ENCODE results near the gene CYP26B1.
A peak's percentile ranks its signal among the peaks of the same experiment; 100 is the strongest.

Gene CYP26B1

DNA sequence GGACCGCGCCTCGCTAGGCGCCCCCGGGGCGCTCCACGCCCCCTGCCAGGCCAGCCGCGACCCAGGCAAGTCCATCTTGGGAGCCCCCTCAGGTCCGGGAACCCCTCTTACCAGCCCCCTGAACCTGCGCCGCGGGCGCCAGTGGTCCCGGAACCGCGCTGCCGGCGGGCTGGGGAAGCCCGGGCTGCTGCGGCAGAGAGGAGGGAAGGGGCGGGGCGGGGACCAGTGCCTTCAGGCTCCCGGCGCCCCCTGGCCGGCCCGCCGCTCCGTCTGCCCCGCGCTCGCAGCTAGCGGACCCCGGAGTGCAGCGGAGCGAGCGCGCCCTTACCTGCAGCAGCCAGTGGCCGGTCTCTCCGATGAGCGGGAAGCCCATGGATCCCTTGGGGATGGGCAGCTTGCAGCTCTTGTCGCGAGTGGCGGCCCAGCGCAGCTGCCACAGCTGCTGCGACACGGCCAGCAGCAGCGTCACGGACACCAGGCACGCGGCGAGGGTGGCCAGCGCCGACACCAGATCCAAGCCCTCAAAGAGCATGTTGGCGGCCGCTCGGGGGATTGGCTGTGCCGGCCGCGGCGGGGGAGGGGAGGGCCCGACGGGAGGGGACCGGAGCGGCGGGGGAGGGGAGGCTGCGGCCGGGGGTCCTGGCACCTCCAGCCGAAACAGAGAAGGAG, at the start of gene CYP26B1:
Gene CYP26B1, minus strand, starts transcription at position 560 of the 669 bp plus-strand sequence. Its CDS starts 28 bp downstream, at position 532.
- Histone ChIP-seq H3K4me1 (ENCODE audit: control insufficient read depth in 1 of 2, insufficient read depth in 2 of 2, low read length in 2 of 2) (peaks cover 43 to 60% of the 10 kb centered on the region in 2 donors), H3K9ac (ENCODE audit: low read depth in 1 of 2, low read length in 2 of 2) (no peak within 1 kb of the TSS)

DNA sequence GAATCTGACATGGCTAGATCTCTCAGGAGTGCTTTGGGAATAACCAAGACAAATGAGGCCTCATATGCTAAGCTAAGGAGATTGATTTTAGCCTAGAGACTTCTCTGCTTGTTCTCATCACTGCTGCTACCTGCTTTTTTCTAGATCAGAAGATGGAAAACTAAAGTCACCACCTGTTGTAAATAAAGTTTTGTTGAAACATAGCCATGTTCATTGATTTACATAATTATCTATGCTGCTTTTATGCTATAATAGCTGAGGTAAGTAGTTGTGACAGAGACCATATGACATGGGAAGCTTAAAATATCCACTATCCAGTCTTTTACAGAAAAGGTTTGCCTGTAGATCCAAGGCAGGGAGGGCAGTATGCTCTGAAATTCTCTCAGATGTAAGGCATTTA, 46.1 kb upstream of the CYP26B1 start:
- peaks cover 0 to 5% of the 10 kb centered on the region in 2 donors for H3K4me1 ChIP-seq (ENCODE audit: control insufficient read depth in 1 of 2, insufficient read depth in 2 of 2, low read length in 2 of 2)
- H3K9ac ChIP-seq (ENCODE audit: low read depth in 1 of 2, low read length in 2 of 2) = no peak overlapping the region
- H3K36me3 ChIP-seq (ENCODE audit: control insufficient read depth in 1 of 2, insufficient read depth in 2 of 2, low read length in 2 of 2) = no peaks in the 10 kb centered on the region
- no peaks in the 10 kb centered on the region for H3K27me3 ChIP-seq (ENCODE audit: control insufficient read depth in 1 of 2, insufficient read depth in 2 of 2, low read length in 2 of 2)
- H3K27ac ChIP-seq (ENCODE audit: low read depth, low read length) = no peak overlapping the region
- no peaks in the 10 kb centered on the region for H3K9me3 ChIP-seq (ENCODE audit: control insufficient read depth in 1 of 2, low read length in 2 of 2)
- no peak overlapping the region for H3K4me3 ChIP-seq (ENCODE audit: low read depth in 1 of 2, low read length in 2 of 2)

More for the DNA sequence above, at the start of gene CYP26B1:
- Histone ChIP-seq H3K27me3 (ENCODE audit: control insufficient read depth in 1 of 2, insufficient read depth in 2 of 2, low read length in 2 of 2) (peaks cover 39 to 43% of the 10 kb centered on the region in 2 donors), H3K36me3 (ENCODE audit: control insufficient read depth in 1 of 2, insufficient read depth in 2 of 2, low read length in 2 of 2) (no peaks in the 10 kb centered on the region), H3K9me3 (ENCODE audit: control insufficient read depth in 1 of 2, low read length in 2 of 2) (no peaks in the 10 kb centered on the region), H3K27ac (ENCODE audit: low read depth, low read length) (no peak within 1 kb of the TSS), H3K4me3 (ENCODE audit: low read depth in 1 of 2, low read length in 2 of 2) (peak within 1 kb of the TSS; percentile 54 to 65)

GRCh38 chr2:72191441-72191840, 43.8 kb upstream of the CYP26B1 start:
- Histone ChIP-seq H3K27me3 (ENCODE audit: control insufficient read depth in 1 of 2, insufficient read depth in 2 of 2, low read length in 2 of 2) (no peaks in the 10 kb centered on the region), H3K9me3 (ENCODE audit: control insufficient read depth in 1 of 2, low read length in 2 of 2) (peaks cover 0 to 8% of the 10 kb centered on the region in 2 donors), H3K4me1 (ENCODE audit: control insufficient read depth in 1 of 2, insufficient read depth in 2 of 2, low read length in 2 of 2) (no peaks in the 10 kb centered on the region), H3K9ac (ENCODE audit: low read depth in 1 of 2, low read length in 2 of 2) (no peak overlapping the region), H3K36me3 (ENCODE audit: control insufficient read depth in 1 of 2, insufficient read depth in 2 of 2, low read length in 2 of 2) (no peaks in the 10 kb centered on the region), H3K4me3 (ENCODE audit: low read depth in 1 of 2, low read length in 2 of 2) (no peak overlapping the region), H3K27ac (ENCODE audit: low read depth, low read length) (no peak overlapping the region)

DNA sequence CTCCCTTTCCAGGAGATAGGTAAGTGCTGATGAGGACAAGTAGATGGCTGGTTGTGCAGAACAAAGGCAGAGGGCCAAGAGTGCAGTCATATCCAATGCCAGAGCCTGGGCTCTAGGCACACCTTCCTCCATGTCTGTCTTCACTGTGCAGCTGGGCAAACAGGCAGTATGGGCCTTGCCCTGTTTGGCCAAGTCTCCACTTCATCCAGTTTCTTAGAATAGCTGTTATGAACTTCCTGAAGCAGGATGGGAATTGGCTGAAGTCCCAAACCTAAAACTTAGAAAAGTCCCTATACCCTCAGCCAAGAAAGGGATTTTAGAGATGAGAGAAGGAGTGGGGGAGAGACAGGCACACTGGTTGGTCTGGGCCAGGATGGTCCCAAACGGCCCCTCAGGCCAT, 37.5 kb upstream of the CYP26B1 start:
- H3K27me3 ChIP-seq (ENCODE audit: control insufficient read depth in 1 of 2, insufficient read depth in 2 of 2, low read length in 2 of 2) = no peaks in the 10 kb centered on the region
- H3K9ac ChIP-seq (ENCODE audit: low read depth in 1 of 2, low read length in 2 of 2) = no peak overlapping the region

DNA sequence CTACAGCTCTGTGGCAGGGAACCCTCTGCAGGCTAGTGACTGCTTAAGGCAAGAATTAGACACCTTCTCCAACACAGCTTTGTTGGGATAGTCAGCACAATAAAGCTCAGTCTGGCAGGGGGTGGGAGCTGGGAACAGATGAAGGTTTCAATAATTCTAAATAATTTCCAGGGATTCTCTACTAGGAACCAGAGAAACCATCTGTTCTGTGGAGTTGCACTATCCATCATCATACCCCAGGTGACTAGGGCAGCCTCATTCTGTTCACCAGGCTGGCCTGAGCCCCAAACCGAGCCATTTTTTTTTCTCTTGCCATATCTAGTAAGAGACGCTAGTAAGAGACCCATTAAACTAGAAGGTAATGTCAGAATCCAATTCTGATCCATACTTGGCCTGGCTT, 35.8 kb upstream of the CYP26B1 start:
- peaks cover 0 to 8% of the 10 kb centered on the region in 2 donors for H3K9me3 ChIP-seq (ENCODE audit: control insufficient read depth in 1 of 2, low read length in 2 of 2)
- H3K27ac ChIP-seq (ENCODE audit: low read depth, low read length) = no peak overlapping the region
- no peak overlapping the region for H3K4me3 ChIP-seq (ENCODE audit: low read depth in 1 of 2, low read length in 2 of 2)
- H3K36me3 ChIP-seq (ENCODE audit: control insufficient read depth in 1 of 2, insufficient read depth in 2 of 2, low read length in 2 of 2) = peaks cover 3 to 10% of the 10 kb centered on the region in 2 donors
- H3K4me1 ChIP-seq (ENCODE audit: control insufficient read depth in 1 of 2, insufficient read depth in 2 of 2, low read length in 2 of 2) = peaks cover 16 to 23% of the 10 kb centered on the region in 2 donors
- no peaks in the 10 kb centered on the region for H3K27me3 ChIP-seq (ENCODE audit: control insufficient read depth in 1 of 2, insufficient read depth in 2 of 2, low read length in 2 of 2)
- no peak overlapping the region for H3K9ac ChIP-seq (ENCODE audit: low read depth in 1 of 2, low read length in 2 of 2)

More for the DNA sequence above, 37.5 kb upstream of the CYP26B1 start:
- Histone ChIP-seq H3K27ac (ENCODE audit: low read depth, low read length) (no peak overlapping the region), H3K4me3 (ENCODE audit: low read depth in 1 of 2, low read length in 2 of 2) (no peak overlapping the region), H3K36me3 (ENCODE audit: control insufficient read depth in 1 of 2, insufficient read depth in 2 of 2, low read length in 2 of 2) (no peaks in the 10 kb centered on the region), H3K9me3 (ENCODE audit: control insufficient read depth in 1 of 2, low read length in 2 of 2) (peaks cover 0 to 8% of the 10 kb centered on the region in 2 donors), H3K4me1 (ENCODE audit: control insufficient read depth in 1 of 2, insufficient read depth in 2 of 2, low read length in 2 of 2) (peaks cover 16 to 23% of the 10 kb centered on the region in 2 donors)

- peaks cover 3 to 10% of the 10 kb centered on the region in 2 donors for H3K36me3 ChIP-seq (ENCODE audit: control insufficient read depth in 1 of 2, insufficient read depth in 2 of 2, low read length in 2 of 2)
- no peak overlapping the region for H3K4me3 ChIP-seq (ENCODE audit: low read depth in 1 of 2, low read length in 2 of 2)
- peaks cover 16 to 23% of the 10 kb centered on the region in 2 donors for H3K4me1 ChIP-seq (ENCODE audit: control insufficient read depth in 1 of 2, insufficient read depth in 2 of 2, low read length in 2 of 2)
- H3K9me3 ChIP-seq (ENCODE audit: control insufficient read depth in 1 of 2, low read length in 2 of 2) = peaks cover 0 to 8% of the 10 kb centered on the region in 2 donors
- no peak overlapping the region for H3K9ac ChIP-seq (ENCODE audit: low read depth in 1 of 2, low read length in 2 of 2)
- H3K27ac ChIP-seq (ENCODE audit: low read depth, low read length) = no peak overlapping the region
- no peaks in the 10 kb centered on the region for H3K27me3 ChIP-seq (ENCODE audit: control insufficient read depth in 1 of 2, insufficient read depth in 2 of 2, low read length in 2 of 2)
These were observed 35.4 kb upstream of the CYP26B1 start for GRCh38 chr2:72183016-72183415.

GRCh38 chr2:72182547-72182946, 34.9 kb upstream of the CYP26B1 start:
- H3K36me3 ChIP-seq (ENCODE audit: control insufficient read depth in 1 of 2, insufficient read depth in 2 of 2, low read length in 2 of 2) = peaks cover 3 to 14% of the 10 kb centered on the region in 2 donors
- H3K27me3 ChIP-seq (ENCODE audit: control insufficient read depth in 1 of 2, insufficient read depth in 2 of 2, low read length in 2 of 2) = no peaks in the 10 kb centered on the region
- no peak overlapping the region for H3K27ac ChIP-seq (ENCODE audit: low read depth, low read length)
- no peak overlapping the region for H3K9ac ChIP-seq (ENCODE audit: low read depth in 1 of 2, low read length in 2 of 2)
- peaks cover 16 to 23% of the 10 kb centered on the region in 2 donors for H3K4me1 ChIP-seq (ENCODE audit: control insufficient read depth in 1 of 2, insufficient read depth in 2 of 2, low read length in 2 of 2)
- peaks cover 0 to 5% of the 10 kb centered on the region in 2 donors for H3K9me3 ChIP-seq (ENCODE audit: control insufficient read depth in 1 of 2, low read length in 2 of 2)
- no peak overlapping the region for H3K4me3 ChIP-seq (ENCODE audit: low read depth in 1 of 2, low read length in 2 of 2)

DNA sequence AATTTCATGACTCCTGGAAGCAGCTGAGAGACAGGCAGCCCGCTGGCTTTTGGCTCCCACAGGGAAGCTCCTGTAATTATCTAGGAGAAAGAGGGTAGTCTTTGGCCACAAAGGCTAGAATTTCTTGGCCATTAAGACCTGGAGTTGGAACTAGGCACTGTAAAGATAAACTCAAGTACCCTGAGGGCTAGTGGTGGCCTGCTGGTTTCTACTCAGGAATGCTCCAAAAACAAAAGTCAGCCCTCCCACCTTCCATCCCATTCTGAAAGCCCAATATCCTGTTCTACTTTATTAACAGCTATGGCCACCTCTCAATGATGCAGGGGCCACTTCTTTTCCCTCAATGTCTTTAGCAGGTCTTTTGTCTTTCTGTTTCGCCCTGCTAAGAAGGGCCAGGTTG, 34.0 kb upstream of the CYP26B1 start:
- Histone ChIP-seq H3K9me3 (ENCODE audit: control insufficient read depth in 1 of 2, low read length in 2 of 2) (no peaks in the 10 kb centered on the region), H3K4me3 (ENCODE audit: low read depth in 1 of 2, low read length in 2 of 2) (no peak overlapping the region), H3K4me1 (ENCODE audit: control insufficient read depth in 1 of 2, insufficient read depth in 2 of 2, low read length in 2 of 2) (peaks cover 16 to 23% of the 10 kb centered on the region in 2 donors), H3K27me3 (ENCODE audit: control insufficient read depth in 1 of 2, insufficient read depth in 2 of 2, low read length in 2 of 2) (no peaks in the 10 kb centered on the region), H3K9ac (ENCODE audit: low read depth in 1 of 2, low read length in 2 of 2) (no peak overlapping the region), H3K36me3 (ENCODE audit: control insufficient read depth in 1 of 2, insufficient read depth in 2 of 2, low read length in 2 of 2) (peaks cover 3 to 20% of the 10 kb centered on the region in 2 donors), H3K27ac (ENCODE audit: low read depth, low read length) (no peak overlapping the region)

DNA sequence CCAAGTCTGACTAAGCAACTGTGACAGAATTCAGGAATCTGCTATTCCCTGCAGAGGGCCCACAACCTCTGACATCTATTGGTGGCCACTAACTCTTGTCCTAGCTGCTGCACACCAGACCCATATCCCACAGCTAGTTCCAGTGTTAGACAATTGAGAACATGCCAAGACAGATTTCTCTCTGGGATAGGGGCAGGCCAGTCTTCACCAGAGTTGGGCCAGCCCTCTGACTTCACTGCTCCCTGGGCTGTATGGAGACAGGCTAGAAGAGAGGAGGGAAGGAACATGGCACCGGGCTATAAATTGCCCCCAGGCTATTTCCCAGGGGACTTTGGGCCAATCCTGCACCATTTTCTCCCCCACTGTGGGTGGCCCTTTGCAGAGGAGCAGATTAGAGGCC, 32.7 kb upstream of the CYP26B1 start:
- Histone ChIP-seq H3K27ac (ENCODE audit: low read depth, low read length) (no peak overlapping the region), H3K4me3 (ENCODE audit: low read depth in 1 of 2, low read length in 2 of 2) (no peak overlapping the region), H3K36me3 (ENCODE audit: control insufficient read depth in 1 of 2, insufficient read depth in 2 of 2, low read length in 2 of 2) (peaks cover 6 to 28% of the 10 kb centered on the region in 2 donors), H3K9me3 (ENCODE audit: control insufficient read depth in 1 of 2, low read length in 2 of 2) (no peaks in the 10 kb centered on the region), H3K9ac (ENCODE audit: low read depth in 1 of 2, low read length in 2 of 2) (no peak overlapping the region), H3K27me3 (ENCODE audit: control insufficient read depth in 1 of 2, insufficient read depth in 2 of 2, low read length in 2 of 2) (no peaks in the 10 kb centered on the region), H3K4me1 (ENCODE audit: control insufficient read depth in 1 of 2, insufficient read depth in 2 of 2, low read length in 2 of 2) (peaks cover 16 to 23% of the 10 kb centered on the region in 2 donors)

DNA sequence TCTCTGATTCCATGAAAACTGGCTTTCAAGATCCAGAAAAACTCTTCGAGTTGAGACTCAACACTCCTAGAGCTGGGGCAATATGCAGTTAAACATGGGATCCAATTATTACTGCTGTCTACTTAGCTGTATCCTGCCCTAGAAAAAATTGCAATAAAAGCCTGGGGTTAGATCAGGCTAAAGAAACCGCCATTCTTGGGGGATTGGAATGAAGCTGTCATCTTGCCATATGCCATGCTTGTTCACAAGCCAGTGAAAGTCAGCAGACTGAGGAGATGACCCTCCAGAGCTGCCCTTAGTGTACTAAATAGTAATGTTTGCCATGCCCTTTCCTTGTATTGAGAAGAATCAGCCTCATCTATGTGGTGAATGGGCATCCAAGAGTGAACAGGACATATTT, 30.9 kb upstream of the CYP26B1 start:
- H3K36me3 ChIP-seq (ENCODE audit: control insufficient read depth in 1 of 2, insufficient read depth in 2 of 2, low read length in 2 of 2) = peaks cover 6 to 29% of the 10 kb centered on the region in 2 donors

More for the DNA sequence above, 30.9 kb upstream of the CYP26B1 start:
- Histone ChIP-seq H3K4me1 (ENCODE audit: control insufficient read depth in 1 of 2, insufficient read depth in 2 of 2, low read length in 2 of 2) (peaks cover 16 to 19% of the 10 kb centered on the region in 2 donors), H3K27ac (ENCODE audit: low read depth, low read length) (no peak overlapping the region), H3K4me3 (ENCODE audit: low read depth in 1 of 2, low read length in 2 of 2) (no peak overlapping the region), H3K9ac (ENCODE audit: low read depth in 1 of 2, low read length in 2 of 2) (no peak overlapping the region), H3K27me3 (ENCODE audit: control insufficient read depth in 1 of 2, insufficient read depth in 2 of 2, low read length in 2 of 2) (no peaks in the 10 kb centered on the region), H3K9me3 (ENCODE audit: control insufficient read depth in 1 of 2, low read length in 2 of 2) (no peaks in the 10 kb centered on the region)
